ENCODE data around the gene POMT1. TPM values are rescaled to one million over a fixed set of nuclear protein-coding genes. Genes with fewer than 3 reads are reported as not detected.

Gene POMT1
- total RNA-seq, 4 donors from 2014 or later, result 16.6 to 62.0 (median 34.1) TPM

DNA sequence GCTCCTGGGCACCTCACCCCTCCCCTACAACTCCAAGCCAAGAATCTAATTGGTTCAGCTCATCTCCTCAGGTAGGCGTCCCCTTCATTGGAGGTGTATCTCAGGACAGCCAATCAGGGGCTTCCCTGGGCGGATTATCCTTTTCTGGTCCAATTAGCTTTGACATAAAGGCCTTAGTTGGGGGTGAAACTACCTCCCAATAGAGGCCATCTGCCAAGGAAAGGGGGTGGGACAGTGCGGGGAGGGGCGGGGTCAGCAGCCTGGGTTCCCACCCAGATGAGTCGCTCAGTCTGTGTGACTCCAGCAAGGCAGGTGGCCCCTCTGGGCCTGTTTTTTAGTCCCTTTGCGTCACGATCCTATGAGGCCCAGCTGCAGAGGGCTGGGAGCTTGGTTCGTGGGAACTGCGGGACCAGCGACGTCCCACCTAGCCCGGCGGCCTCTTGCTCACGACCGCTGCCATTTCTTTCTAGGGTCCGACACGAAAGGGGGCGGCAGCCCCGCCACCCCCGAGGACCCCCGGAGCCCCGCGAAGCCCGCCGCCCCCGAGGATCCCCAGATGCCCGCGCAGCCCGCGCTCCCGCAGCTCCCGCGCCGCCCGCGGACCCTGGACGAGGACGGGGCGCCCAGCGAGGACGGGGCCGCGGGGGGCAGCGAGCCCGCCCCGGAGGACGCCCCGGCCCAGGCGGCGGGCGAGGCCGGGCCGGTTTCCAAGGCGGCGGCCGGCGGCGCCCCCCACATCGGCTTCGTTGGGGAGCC is 51.5 kb downstream of the POMT1 start:
- TF ChIP-seq EP300 (IDR thresholded peaks at IDR 0.05) (no peak), POLR2AphosphoS5 (IDR thresholded peaks at IDR 0.05) (no peak), POLR2A (IDR thresholded peaks at IDR 0.05) (no peak)
- TF ChIP-seq, protein P1, sequence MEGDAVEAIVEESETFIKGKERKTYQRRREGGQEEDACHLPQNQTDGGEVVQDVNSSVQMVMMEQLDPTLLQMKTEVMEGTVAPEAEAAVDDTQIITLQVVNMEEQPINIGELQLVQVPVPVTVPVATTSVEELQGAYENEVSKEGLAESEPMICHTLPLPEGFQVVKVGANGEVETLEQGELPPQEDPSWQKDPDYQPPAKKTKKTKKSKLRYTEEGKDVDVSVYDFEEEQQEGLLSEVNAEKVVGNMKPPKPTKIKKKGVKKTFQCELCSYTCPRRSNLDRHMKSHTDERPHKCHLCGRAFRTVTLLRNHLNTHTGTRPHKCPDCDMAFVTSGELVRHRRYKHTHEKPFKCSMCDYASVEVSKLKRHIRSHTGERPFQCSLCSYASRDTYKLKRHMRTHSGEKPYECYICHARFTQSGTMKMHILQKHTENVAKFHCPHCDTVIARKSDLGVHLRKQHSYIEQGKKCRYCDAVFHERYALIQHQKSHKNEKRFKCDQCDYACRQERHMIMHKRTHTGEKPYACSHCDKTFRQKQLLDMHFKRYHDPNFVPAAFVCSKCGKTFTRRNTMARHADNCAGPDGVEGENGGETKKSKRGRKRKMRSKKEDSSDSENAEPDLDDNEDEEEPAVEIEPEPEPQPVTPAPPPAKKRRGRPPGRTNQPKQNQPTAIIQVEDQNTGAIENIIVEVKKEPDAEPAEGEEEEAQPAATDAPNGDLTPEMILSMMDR (IDR thresholded peaks at IDR 0.05), result no peak
- Histone ChIP-seq H3K27ac (no peak overlapping the region), H3K27me3 (peaks cover 58% of the 10 kb centered on the region), H3K9me3 (no peaks in the 10 kb centered on the region), H3K4me1 (no peaks in the 10 kb centered on the region), H3K36me3 (no peaks in the 10 kb centered on the region), H3K4me3 (no peak overlapping the region)
- 16% methylated on average over 24 of the region's 60 CpGs for WGBS
- no peak for DNase-seq (ENCODE audit: low spot score in 2 of 2)

- H3K27me3 ChIP-seq, result peaks cover 52% of the 10 kb centered on the region
- DNase-seq (ENCODE audit: low spot score in 2 of 2), result no peak
- no peaks in the 10 kb centered on the region for H3K36me3 ChIP-seq
- TF ChIP-seq EP300 (IDR thresholded peaks at IDR 0.05) (no peak), POLR2AphosphoS5 (IDR thresholded peaks at IDR 0.05) (no peak), POLR2A (IDR thresholded peaks at IDR 0.05) (no peak)
- TF ChIP-seq, protein P1 (IDR thresholded peaks at IDR 0.05), result no peak
- no peaks in the 10 kb centered on the region for H3K9me3 ChIP-seq
- no peak overlapping the region for H3K27ac ChIP-seq
- 29% methylated on average over 27 of the region's 54 CpGs for WGBS
- no peaks in the 10 kb centered on the region for H3K4me1 ChIP-seq
- no peak overlapping the region for H3K4me3 ChIP-seq
Measured at GRCh38 chr9:131554843-131555351, 52.2 kb downstream of the POMT1 start.

- 86% methylated on average over 14 of the region's 15 CpGs for WGBS
- Histone ChIP-seq H3K4me1 (no peaks in the 10 kb centered on the region), H3K27me3 (peaks cover 52% of the 10 kb centered on the region), H3K36me3 (no peaks in the 10 kb centered on the region), H3K4me3 (no peak overlapping the region), H3K9me3 (peaks cover 5% of the 10 kb centered on the region), H3K27ac (no peak overlapping the region)
- DNase-seq (ENCODE audit: low spot score in 2 of 2), result no peak
- TF ChIP-seq POLR2A (IDR thresholded peaks at IDR 0.05), result no peak
- no peak for TF ChIP-seq EP300 (IDR thresholded peaks at IDR 0.05)
- TF ChIP-seq POLR2AphosphoS5 (IDR thresholded peaks at IDR 0.05), result no peak
- TF ChIP-seq, protein P1 (IDR thresholded peaks at IDR 0.05), result no peak
Measured at GRCh38 chr9:131555841-131556673, 53.3 kb downstream of the POMT1 start.

DNA sequence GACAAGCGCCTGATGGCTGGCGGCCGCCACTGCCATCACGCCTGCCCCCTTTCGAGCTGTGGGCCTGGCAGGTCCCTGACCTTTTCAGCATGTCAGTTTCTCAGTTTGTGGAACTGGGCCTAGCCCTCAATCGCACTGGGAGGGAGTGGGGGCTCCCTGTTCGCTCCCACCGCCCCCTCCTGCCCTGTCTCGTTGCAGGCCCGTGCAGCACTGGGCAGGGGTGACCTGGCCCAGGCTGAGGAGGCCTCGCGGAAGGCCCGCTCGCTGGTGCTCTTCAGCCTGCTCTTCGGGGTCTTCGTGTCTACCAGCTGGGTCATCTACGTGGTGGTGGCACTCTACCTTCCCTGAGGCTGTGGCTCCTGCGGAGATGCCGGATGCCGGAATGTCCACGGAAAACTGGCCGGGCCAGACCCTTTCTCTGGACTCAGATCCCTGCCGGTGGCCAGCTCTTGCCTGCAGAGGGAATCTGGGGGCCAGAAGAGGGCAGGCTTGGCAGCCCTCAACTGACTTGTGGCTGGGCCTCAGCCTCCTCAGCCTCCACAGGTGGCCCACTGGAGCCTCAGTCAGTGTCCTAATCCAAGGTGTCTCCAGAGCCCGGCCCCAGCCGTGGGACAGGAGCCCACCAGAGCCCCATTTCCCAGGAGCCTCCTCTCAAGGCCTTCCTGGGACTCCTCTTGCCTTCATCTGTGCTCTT is 55.3 kb downstream of the POMT1 start:
- Histone ChIP-seq H3K27ac (no peak overlapping the region), H3K36me3 (no peaks in the 10 kb centered on the region), H3K9me3 (peaks cover 5% of the 10 kb centered on the region), H3K27me3 (peaks cover 38% of the 10 kb centered on the region), H3K4me1 (no peaks in the 10 kb centered on the region), H3K4me3 (no peak overlapping the region)
- WGBS, result 95% methylated on average over 18 of the region's 25 CpGs
- TF ChIP-seq POLR2A (IDR thresholded peaks at IDR 0.05), result no peak
- TF ChIP-seq, protein P1 (IDR thresholded peaks at IDR 0.05), result no peak
- no peak for DNase-seq (ENCODE audit: low spot score in 2 of 2)

Measured in suprapubic skin (tissue), 4 donors.